Neural cell (in vitro differentiated cells): ENCODE measurements around the gene ANKRD62.

Source experiments
- EZH2 ChIP-seq: fragments of 200-600, 300-800 bp; shearing (Covaris generic), sonication (generic); IDR thresholded peaks from 2 replicates; pipeline ENCODE4 v1.6.1; 2014; ENCODE audit warnings: antibody characterized with exemption, low read length, borderline replicate concordance, mild to moderate bottlenecking; ENCODE audit not compliant: insufficient read depth, poor library complexity, severe bottlenecking
- TF ChIP-seq, protein P1 (sequence below): IDR thresholded peaks from 2 replicates; pipeline ENCODE4 v1.6.1; 2012; ENCODE audit warnings: borderline replicate concordance

- no peak for TF ChIP-seq EZH2
- TF ChIP-seq, protein P1, sequence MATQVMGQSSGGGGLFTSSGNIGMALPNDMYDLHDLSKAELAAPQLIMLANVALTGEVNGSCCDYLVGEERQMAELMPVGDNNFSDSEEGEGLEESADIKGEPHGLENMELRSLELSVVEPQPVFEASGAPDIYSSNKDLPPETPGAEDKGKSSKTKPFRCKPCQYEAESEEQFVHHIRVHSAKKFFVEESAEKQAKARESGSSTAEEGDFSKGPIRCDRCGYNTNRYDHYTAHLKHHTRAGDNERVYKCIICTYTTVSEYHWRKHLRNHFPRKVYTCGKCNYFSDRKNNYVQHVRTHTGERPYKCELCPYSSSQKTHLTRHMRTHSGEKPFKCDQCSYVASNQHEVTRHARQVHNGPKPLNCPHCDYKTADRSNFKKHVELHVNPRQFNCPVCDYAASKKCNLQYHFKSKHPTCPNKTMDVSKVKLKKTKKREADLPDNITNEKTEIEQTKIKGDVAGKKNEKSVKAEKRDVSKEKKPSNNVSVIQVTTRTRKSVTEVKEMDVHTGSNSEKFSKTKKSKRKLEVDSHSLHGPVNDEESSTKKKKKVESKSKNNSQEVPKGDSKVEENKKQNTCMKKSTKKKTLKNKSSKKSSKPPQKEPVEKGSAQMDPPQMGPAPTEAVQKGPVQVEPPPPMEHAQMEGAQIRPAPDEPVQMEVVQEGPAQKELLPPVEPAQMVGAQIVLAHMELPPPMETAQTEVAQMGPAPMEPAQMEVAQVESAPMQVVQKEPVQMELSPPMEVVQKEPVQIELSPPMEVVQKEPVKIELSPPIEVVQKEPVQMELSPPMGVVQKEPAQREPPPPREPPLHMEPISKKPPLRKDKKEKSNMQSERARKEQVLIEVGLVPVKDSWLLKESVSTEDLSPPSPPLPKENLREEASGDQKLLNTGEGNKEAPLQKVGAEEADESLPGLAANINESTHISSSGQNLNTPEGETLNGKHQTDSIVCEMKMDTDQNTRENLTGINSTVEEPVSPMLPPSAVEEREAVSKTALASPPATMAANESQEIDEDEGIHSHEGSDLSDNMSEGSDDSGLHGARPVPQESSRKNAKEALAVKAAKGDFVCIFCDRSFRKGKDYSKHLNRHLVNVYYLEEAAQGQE, result no peak
These were observed 65.8 kb downstream of the ANKRD62 start for GRCh38 chr18:12159446-12159845.
